HG03135 (cell line): ENCODE data around the gene ALKBH5.

Experiments used
- ATAC-seq: cut with Tn5 transposase; IDR thresholded peaks from one replicate; pipeline ENCODE4 v1.9.1; 2021; ENCODE audit warnings: mild to moderate bottlenecking, moderate library complexity; ENCODE audit not compliant: unreplicated experiment

ALKBH5 gene

GRCh38 chr17:18238299-18238698 lies 54.7 kb downstream of the ALKBH5 start:
- no peak for ATAC-seq

- ATAC-seq: no peak
These were observed 56.8 kb downstream of the ALKBH5 start for GRCh38 chr17:18240449-18240848.

GRCh38 chr17:18241229-18241871 lies 57.7 kb downstream of the ALKBH5 start:
- ATAC-seq: no peak

GRCh38 chr17:18245038-18245776 lies 61.6 kb downstream of the ALKBH5 start:
- ATAC-seq: no peak

GRCh38 chr17:18246109-18246725 lies 62.6 kb downstream of the ALKBH5 start:
- no peak for ATAC-seq

- no peak for ATAC-seq
These were observed 63.4 kb downstream of the ALKBH5 start for GRCh38 chr17:18246880-18247612.

GRCh38 chr17:18247613-18248001 lies 64.0 kb downstream of the ALKBH5 start:
- no peak for ATAC-seq

GRCh38 chr17:18248300-18248731 lies 64.7 kb downstream of the ALKBH5 start:
- no peak for ATAC-seq

- no peak for ATAC-seq
These were observed 65.2 kb downstream of the ALKBH5 start for GRCh38 chr17:18248811-18249210.

GRCh38 chr17:18250259-18250658 lies 66.6 kb downstream of the ALKBH5 start:
- no peak for ATAC-seq

- no peak for ATAC-seq
These were observed 67.1 kb downstream of the ALKBH5 start for GRCh38 chr17:18250708-18251107.

- ATAC-seq: no peak
These were observed 67.6 kb downstream of the ALKBH5 start for GRCh38 chr17:18251204-18251603.

- no peak for ATAC-seq
These were observed 68.5 kb downstream of the ALKBH5 start for GRCh38 chr17:18252160-18252559.

GRCh38 chr17:18253187-18253884 lies 69.7 kb downstream of the ALKBH5 start:
- ATAC-seq: no peak

GRCh38 chr17:18253947-18254821 lies 70.6 kb downstream of the ALKBH5 start:
- no peak for ATAC-seq

GRCh38 chr17:18254888-18255649 lies 71.4 kb downstream of the ALKBH5 start:
- ATAC-seq: no peak

GRCh38 chr17:18256351-18256750 lies 72.7 kb downstream of the ALKBH5 start:
- ATAC-seq: no peak

- no peak for ATAC-seq
These were observed 73.1 kb downstream of the ALKBH5 start for GRCh38 chr17:18256776-18257175.
